Measurements from ENCODE around the gene MEPE.

DNA sequence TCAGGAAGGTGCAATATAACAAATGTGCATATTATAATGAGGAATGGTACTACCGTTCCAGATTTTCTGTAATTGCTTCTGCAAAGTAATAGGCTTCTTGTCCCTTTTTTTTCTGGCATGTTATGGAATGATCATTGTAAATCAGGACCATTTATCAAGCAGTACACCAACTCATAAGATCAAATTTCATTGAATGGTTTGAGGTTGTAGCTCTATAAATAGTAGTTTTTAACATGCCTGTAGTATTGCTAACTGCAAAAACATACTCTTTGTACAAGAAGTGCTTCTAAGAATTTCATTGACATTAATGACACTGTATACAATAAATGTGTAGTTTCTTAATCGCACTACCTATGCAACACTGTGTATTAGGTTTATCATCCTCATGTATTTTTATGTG lies 20.8 kb upstream of the MEPE start:
- TF ChIP-seq EZH2 (IDR thresholded peaks at IDR 0.05; ENCODE audit: low read length), result no peak
- TF ChIP-seq, protein P1, sequence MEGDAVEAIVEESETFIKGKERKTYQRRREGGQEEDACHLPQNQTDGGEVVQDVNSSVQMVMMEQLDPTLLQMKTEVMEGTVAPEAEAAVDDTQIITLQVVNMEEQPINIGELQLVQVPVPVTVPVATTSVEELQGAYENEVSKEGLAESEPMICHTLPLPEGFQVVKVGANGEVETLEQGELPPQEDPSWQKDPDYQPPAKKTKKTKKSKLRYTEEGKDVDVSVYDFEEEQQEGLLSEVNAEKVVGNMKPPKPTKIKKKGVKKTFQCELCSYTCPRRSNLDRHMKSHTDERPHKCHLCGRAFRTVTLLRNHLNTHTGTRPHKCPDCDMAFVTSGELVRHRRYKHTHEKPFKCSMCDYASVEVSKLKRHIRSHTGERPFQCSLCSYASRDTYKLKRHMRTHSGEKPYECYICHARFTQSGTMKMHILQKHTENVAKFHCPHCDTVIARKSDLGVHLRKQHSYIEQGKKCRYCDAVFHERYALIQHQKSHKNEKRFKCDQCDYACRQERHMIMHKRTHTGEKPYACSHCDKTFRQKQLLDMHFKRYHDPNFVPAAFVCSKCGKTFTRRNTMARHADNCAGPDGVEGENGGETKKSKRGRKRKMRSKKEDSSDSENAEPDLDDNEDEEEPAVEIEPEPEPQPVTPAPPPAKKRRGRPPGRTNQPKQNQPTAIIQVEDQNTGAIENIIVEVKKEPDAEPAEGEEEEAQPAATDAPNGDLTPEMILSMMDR (optimal IDR thresholded peaks at IDR 0.05 in 1 of 3, IDR thresholded peaks at IDR 0.05 in 1 of 3, conservative IDR thresholded peaks at IDR 0.05 in 1 of 3; ENCODE audit: extremely low read depth in 1 of 3, insufficient read depth in 2 of 3, low read length in 3 of 3), result no peak
